NCI-H1417 (cell line): ENCODE data around the gene PAN2.
A peak's percentile ranks its signal among the peaks of the same experiment; 100 is the strongest.
"Not testable (repeated sequence)": the region's sequence is repeated elsewhere in the genome, so short reads cannot be mapped to it uniquely, and the experiment has no call there.

Source experiments
- DNase-seq, 3 experiments: peaks; one replicate each; lab custom pipeline; 2025; lab: John Stamatoyannopoulos, UW

PAN2 gene

GRCh38 chr12:56308714-56309113 lies 25.1 kb downstream of the PAN2 start:
- no peak for DNase-seq

- DNase-seq, result no peak
Measured at GRCh38 chr12:56307221-56307965, 26.4 kb downstream of the PAN2 start.

- no peak for DNase-seq
Measured at GRCh38 chr12:56304872-56305590, 28.8 kb downstream of the PAN2 start.

- DNase-seq, result no peak
Measured at GRCh38 chr12:56304276-56304675, 29.5 kb downstream of the PAN2 start.

GRCh38 chr12:56300644-56301464 lies 32.9 kb downstream of the PAN2 start:
- no peak for DNase-seq

GRCh38 chr12:56299853-56300643 lies 33.8 kb downstream of the PAN2 start, which contains the start of gene CS:
CS (minus strand) TSS chr12:56300330; CDS start chr12:56300201, 129 bp downstream.
- peak; percentile 99 to 100 (median 99) for DNase-seq

GRCh38 chr12:56299308-56299852 lies 34.4 kb downstream of the PAN2 start:
- DNase-seq, result peak in 1 of 3 experiments; percentile 42

GRCh38 chr12:56298828-56299227 lies 35.0 kb downstream of the PAN2 start:
- DNase-seq, result no peak

GRCh38 chr12:56297400-56297799 lies 36.4 kb downstream of the PAN2 start:
- DNase-seq, result no peak

GRCh38 chr12:56296295-56296694 lies 37.5 kb downstream of the PAN2 start:
- DNase-seq, result no peak

GRCh38 chr12:56293795-56294194 lies 40.0 kb downstream of the PAN2 start:
- no peak for DNase-seq

- no peak for DNase-seq
Measured at GRCh38 chr12:56288705-56289387, 45.0 kb downstream of the PAN2 start.

GRCh38 chr12:56286044-56286830 lies 47.6 kb downstream of the PAN2 start:
- no peak for DNase-seq

- DNase-seq, result not testable (repeated sequence)
Measured at GRCh38 chr12:56284263-56284662, 49.5 kb downstream of the PAN2 start.

- no peak for DNase-seq
Measured at GRCh38 chr12:56282579-56282978, 51.2 kb downstream of the PAN2 start.

- no peak for DNase-seq
Measured at GRCh38 chr12:56282030-56282429, 51.8 kb downstream of the PAN2 start.

GRCh38 chr12:56280849-56281248 lies 53.0 kb downstream of the PAN2 start:
- no peak for DNase-seq

- DNase-seq, result no peak
Measured at GRCh38 chr12:56278905-56279304, 54.9 kb downstream of the PAN2 start.

GRCh38 chr12:56274299-56274698 lies 59.5 kb downstream of the PAN2 start:
- no peak for DNase-seq

GRCh38 chr12:56272468-56272867 lies 61.3 kb downstream of the PAN2 start:
- DNase-seq, result not testable (repeated sequence)
